ENCODE measurements around the gene TENT4A. TPM values are rescaled to one million over a fixed set of nuclear protein-coding genes. Genes with fewer than 3 reads are reported as not detected.

The TENT4A gene
- total RNA-seq, 2 donors from 2014 or later: 25.5 to 32.7 TPM

DNA sequence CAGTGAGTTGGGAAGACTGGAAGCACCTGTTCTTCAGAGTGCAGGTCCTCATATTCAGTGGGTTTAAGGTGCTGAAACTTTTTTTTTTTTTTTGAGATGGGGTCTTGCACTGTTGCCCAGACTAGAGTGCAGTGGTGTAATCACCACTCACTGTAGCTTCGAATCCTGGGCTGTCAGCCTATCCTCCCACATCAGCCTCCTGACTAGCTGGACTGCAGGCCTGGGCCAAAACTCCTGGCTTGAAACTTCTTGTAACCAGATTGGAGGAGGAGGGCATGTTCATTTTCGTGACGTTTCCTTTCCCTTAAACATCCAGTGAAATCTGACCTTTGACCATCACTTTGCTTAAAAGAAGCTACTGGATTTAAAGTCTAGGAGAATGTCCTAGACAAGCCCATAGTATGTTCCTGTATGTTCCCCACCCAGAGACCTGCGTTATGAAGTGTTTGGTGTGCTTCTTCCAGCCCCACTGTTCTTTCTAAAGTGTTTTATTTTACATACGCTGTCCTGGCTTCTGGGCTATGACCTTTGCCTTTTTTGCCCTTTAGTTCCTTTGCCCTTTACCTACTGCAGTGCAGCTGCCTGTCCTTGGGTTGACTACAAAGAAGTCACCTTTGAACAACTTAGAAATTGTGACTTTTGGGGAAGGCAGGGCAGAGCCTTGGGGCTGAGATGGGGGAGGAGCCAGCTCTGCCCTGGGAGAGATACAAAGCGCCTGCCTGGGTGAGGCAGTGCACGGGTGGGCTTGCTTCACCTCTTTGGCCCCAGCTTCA lies 18.4 kb downstream of the TENT4A start:
- DNase-seq: no peak
- Histone ChIP-seq H3K9me3 (ENCODE audit: control insufficient read depth, low read length) (no peaks in the 10 kb centered on the region), H3K4me1 (ENCODE audit: control insufficient read depth, insufficient read depth, low read length) (no peaks in the 10 kb centered on the region), H3K27ac (ENCODE audit: low read depth, low read length) (no peak overlapping the region), H3K27me3 (ENCODE audit: control insufficient read depth, insufficient read depth, low read length, poor library complexity, severe bottlenecking) (no peaks in the 10 kb centered on the region), H3K9ac (ENCODE audit: extremely low read depth, low read length, poor library complexity, severe bottlenecking) (no peak overlapping the region), H3K4me3 (ENCODE audit: low read length) (no peak overlapping the region), H3K36me3 (ENCODE audit: control insufficient read depth, insufficient read depth, low read length) (no peaks in the 10 kb centered on the region)
- Mint-ChIP-seq H3K4me1 (peaks cover 29% of the 10 kb centered on the region), H3K9me3 (no peaks in the 10 kb centered on the region), H3K4me3 (no peak overlapping the region), H3K27me3 (ENCODE audit: insufficient read depth) (no peaks in the 10 kb centered on the region), H3K36me3 (ENCODE audit: low read depth) (peaks cover 4% of the 10 kb centered on the region), H3K27ac (peak overlapping the region; percentile 40)
- TF ChIP-seq, protein P1, sequence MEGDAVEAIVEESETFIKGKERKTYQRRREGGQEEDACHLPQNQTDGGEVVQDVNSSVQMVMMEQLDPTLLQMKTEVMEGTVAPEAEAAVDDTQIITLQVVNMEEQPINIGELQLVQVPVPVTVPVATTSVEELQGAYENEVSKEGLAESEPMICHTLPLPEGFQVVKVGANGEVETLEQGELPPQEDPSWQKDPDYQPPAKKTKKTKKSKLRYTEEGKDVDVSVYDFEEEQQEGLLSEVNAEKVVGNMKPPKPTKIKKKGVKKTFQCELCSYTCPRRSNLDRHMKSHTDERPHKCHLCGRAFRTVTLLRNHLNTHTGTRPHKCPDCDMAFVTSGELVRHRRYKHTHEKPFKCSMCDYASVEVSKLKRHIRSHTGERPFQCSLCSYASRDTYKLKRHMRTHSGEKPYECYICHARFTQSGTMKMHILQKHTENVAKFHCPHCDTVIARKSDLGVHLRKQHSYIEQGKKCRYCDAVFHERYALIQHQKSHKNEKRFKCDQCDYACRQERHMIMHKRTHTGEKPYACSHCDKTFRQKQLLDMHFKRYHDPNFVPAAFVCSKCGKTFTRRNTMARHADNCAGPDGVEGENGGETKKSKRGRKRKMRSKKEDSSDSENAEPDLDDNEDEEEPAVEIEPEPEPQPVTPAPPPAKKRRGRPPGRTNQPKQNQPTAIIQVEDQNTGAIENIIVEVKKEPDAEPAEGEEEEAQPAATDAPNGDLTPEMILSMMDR (conservative IDR thresholded peaks at IDR 0.05): no peak
- WGBS, 2 experiments (ENCODE audit: insufficient coverage in 1 of 2, insufficient read length in 1 of 2): 90 to 91% methylated on average over 6 to 7 of the region's 7 CpGs

DNA sequence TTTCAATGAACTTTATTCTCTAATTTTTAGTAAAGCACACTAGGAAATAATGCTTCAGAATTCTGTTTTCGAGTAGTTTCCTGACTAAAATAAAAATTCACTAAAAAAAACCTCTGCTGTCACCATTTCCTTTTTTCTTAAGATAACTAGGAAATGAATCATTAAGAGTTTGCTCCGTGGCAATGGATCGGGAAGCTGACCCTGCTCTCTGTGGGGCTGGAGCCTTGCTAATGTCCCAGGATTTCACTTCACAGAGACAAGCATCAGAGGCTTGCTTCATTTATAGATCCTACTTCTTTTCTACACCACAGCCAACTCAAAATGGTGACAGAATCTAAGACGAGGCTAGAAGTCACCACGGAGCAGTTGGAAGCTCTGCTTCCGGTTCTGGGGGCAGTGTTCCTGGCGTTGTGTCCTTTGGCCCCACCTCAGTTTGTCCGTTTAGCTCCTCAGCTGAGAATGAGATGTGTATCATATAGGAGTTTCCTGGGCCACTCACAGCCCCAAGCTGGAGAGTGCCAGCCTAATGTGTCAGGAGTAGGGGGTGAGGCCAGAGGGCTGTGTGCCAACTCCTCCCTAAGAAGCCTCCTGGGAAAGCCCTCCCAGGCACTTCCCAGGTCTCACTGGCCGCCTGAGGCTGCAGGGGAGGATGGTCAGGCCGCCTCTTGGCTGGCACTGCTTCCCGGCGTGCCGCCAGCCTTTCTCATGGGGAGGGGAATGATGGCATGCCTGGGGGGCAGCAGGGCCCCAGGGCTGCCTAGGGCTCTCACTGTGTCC lies 19.6 kb downstream of the TENT4A start:
- Histone ChIP-seq H3K4me1 (ENCODE audit: control insufficient read depth, insufficient read depth, low read length) (no peaks in the 10 kb centered on the region), H3K4me3 (ENCODE audit: low read length) (no peak overlapping the region)
- H3K27ac Mint-ChIP-seq: no peak overlapping the region

DNA sequence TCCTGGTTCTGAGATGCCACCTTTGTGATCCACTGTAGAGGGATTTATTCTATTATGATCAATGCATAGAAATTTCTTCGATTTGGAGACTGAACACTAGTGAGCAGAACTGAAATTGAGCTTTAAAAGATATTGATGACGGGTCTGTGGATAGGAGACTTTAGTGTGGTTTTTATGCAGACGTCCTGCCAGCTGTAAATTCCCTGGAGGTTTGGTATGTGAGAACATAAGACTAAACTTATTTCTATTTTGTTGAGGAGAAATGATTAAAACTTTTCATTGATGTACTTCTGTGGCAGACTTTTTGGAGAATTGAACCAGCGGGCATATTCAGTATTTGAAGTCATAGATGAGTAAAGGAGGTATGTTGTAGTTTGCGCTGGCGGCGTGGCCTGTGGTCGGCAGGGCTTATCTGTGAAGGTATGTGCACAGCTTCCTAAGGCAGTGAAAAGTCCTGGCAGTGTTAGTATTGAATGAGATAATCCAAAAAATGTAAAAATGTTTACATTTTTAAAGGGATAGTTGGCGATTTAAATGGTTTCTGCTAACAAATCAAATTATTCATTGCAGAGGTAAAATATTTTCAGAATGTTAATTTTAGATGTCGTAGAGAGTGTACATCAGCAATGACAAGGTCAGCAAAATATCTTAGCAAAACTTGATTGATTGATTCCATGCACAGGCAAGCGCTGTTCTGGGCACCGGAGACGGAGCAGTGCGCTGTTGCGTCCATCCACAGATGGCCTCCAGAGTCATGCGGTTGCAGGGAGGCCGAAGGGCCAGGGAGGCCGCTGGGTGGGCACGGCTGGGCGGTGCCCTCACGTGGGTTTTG lies 20.4 kb downstream of the TENT4A start:
- no peak overlapping the region for H3K4me3 Mint-ChIP-seq
- Histone ChIP-seq H3K36me3 (ENCODE audit: control insufficient read depth, insufficient read depth, low read length) (peaks cover 18% of the 10 kb centered on the region), H3K4me1 (ENCODE audit: control insufficient read depth, insufficient read depth, low read length) (no peaks in the 10 kb centered on the region), H3K27me3 (ENCODE audit: control insufficient read depth, insufficient read depth, low read length, poor library complexity, severe bottlenecking) (no peaks in the 10 kb centered on the region), H3K27ac (ENCODE audit: low read depth, low read length) (no peak overlapping the region), H3K9me3 (ENCODE audit: control insufficient read depth, low read length) (no peaks in the 10 kb centered on the region), H3K4me3 (ENCODE audit: low read length) (no peak overlapping the region), H3K9ac (ENCODE audit: extremely low read depth, low read length, poor library complexity, severe bottlenecking) (no peak overlapping the region)
- H3K4me1 Mint-ChIP-seq: peaks cover 25% of the 10 kb centered on the region
- 78 to 86% methylated on average over 12 to 21 of the region's 21 CpGs for WGBS, 2 experiments (ENCODE audit: insufficient coverage in 1 of 2, insufficient read length in 1 of 2)
- H3K27ac Mint-ChIP-seq: no peak overlapping the region
- no peak for DNase-seq
- H3K9me3 Mint-ChIP-seq: no peaks in the 10 kb centered on the region
- no peaks in the 10 kb centered on the region for H3K27me3 Mint-ChIP-seq (ENCODE audit: insufficient read depth)
- TF ChIP-seq, protein P1 (conservative IDR thresholded peaks at IDR 0.05): no peak
- peaks cover 13% of the 10 kb centered on the region for H3K36me3 Mint-ChIP-seq (ENCODE audit: low read depth)

More for the DNA sequence above, 19.6 kb downstream of the TENT4A start:
- DNase-seq: no peak
- 90 to 93% methylated on average over 11 to 13 of the region's 13 CpGs for WGBS, 2 experiments (ENCODE audit: insufficient coverage in 1 of 2, insufficient read length in 1 of 2)
- H3K36me3 ChIP-seq (ENCODE audit: control insufficient read depth, insufficient read depth, low read length): peaks cover 10% of the 10 kb centered on the region
- no peaks in the 10 kb centered on the region for H3K9me3 Mint-ChIP-seq
- TF ChIP-seq, protein P1 (conservative IDR thresholded peaks at IDR 0.05): no peak
- no peaks in the 10 kb centered on the region for H3K9me3 ChIP-seq (ENCODE audit: control insufficient read depth, low read length)
- no peaks in the 10 kb centered on the region for H3K27me3 Mint-ChIP-seq (ENCODE audit: insufficient read depth)
- H3K4me1 Mint-ChIP-seq: peaks cover 29% of the 10 kb centered on the region
- H3K27me3 ChIP-seq (ENCODE audit: control insufficient read depth, insufficient read depth, low read length, poor library complexity, severe bottlenecking): no peaks in the 10 kb centered on the region
- no peak overlapping the region for H3K27ac ChIP-seq (ENCODE audit: low read depth, low read length)
- no peak overlapping the region for H3K9ac ChIP-seq (ENCODE audit: extremely low read depth, low read length, poor library complexity, severe bottlenecking)
- H3K36me3 Mint-ChIP-seq (ENCODE audit: low read depth): peaks cover 10% of the 10 kb centered on the region
- no peak overlapping the region for H3K4me3 Mint-ChIP-seq
